Mammary epithelial cell (primary cell): ENCODE data around the gene TGFBI.

ENCODE experiments used
- EZH2 ChIP-seq: IDR thresholded peaks from 2 replicates; pipeline ENCODE4 v1.6.1; 2012; ENCODE audit warnings: low read length, inconsistent platforms, borderline replicate concordance
- TF ChIP-seq, protein P1 (sequence below), 2 donors: IDR thresholded peaks in 1 of 2; conservative IDR thresholded peaks in 1 of 2; 2 replicates each; pipeline ENCODE4 v1.5.1; 2011 to 2012; ENCODE audit warnings: inconsistent platforms in 2 of 2, low read length in 2 of 2, mild to moderate bottlenecking in 2 of 2, control low read depth in 1 of 2, low read depth in 1 of 2; ENCODE audit not compliant: insufficient read depth in 1 of 2; ENCODE audit errors: extremely low read depth in 1 of 2

DNA sequence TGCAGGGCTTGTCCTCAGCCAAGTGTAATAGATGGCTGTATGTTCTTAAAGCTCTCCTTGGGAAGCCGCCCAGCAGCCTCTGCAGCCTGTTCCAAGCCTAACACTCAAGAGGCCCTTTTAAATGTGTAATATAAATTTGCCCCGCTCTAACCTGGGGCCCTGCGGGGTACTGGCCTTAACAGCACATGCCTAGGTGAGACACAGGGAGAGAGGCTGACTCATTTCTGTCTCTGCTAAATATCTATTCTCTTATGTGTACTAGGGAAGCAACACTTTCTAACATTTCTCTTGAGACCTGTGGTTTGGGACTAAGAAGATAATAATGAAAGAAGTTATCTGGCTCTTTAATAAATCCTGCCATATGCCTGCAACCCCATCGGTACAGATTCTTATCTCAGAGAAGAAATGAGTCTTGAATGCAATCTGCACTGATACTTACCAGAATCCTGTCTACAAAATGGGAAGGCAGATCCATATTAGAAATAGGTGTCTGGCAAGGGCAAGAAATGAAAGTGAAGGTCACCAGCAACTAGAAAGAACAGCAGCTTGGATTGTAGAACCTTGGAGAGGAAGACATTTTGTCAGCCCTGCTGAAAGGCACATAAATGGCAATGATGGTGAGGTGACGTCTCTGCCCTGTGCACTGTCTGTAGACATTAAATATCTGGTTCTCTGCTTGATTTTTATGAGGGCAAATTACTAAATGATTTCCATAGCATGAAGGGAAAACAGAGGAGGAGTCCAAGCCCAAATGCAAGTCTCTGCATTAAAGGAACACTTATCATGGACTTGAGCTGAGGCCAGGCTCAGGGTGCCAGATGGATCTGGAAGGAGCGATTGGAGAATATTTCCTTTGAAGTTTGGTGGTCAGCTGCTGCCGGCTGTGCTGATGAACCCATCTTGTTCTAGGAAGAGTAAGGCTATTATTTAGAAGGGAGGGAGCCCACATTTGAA, 14.5 kb upstream of the TGFBI start:
- TF ChIP-seq, protein P1, sequence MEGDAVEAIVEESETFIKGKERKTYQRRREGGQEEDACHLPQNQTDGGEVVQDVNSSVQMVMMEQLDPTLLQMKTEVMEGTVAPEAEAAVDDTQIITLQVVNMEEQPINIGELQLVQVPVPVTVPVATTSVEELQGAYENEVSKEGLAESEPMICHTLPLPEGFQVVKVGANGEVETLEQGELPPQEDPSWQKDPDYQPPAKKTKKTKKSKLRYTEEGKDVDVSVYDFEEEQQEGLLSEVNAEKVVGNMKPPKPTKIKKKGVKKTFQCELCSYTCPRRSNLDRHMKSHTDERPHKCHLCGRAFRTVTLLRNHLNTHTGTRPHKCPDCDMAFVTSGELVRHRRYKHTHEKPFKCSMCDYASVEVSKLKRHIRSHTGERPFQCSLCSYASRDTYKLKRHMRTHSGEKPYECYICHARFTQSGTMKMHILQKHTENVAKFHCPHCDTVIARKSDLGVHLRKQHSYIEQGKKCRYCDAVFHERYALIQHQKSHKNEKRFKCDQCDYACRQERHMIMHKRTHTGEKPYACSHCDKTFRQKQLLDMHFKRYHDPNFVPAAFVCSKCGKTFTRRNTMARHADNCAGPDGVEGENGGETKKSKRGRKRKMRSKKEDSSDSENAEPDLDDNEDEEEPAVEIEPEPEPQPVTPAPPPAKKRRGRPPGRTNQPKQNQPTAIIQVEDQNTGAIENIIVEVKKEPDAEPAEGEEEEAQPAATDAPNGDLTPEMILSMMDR (conservative IDR thresholded peaks at IDR 0.05 in 1 of 2, IDR thresholded peaks at IDR 0.05 in 1 of 2; ENCODE audit: extremely low read depth in 1 of 2, insufficient read depth in 1 of 2, low read depth in 1 of 2, low read length in 2 of 2) = no peak
- TF ChIP-seq EZH2 = no peak
